Measurements from ENCODE around the gene POLR3B.

The POLR3B gene

DNA sequence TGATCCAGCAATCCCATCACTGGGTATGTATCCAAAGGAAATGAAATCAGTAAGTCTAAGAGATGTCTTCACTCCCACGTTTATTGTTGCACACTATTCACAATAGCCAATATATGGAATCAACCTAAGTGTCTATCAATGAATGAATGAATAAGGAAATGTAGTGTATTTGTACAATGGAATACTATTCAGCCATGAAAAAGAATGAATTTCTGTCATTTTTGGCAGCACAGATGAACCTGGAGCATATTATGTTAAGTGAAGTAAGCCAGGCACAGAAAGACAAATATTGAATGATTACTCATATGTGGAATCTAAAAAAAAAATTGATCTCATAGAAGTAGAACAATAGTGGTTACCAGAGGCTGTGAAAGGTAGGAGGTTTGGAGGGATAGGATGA is 194.7 kb downstream of the POLR3B start:
- no peak for DNase-seq (ENCODE audit: low read depth)

Measured in stimulated activated CD8-positive, alpha-beta memory T cell treated with anti-CD3 and anti-CD28 coated beads, Interleukin-15, amount 100 ng/mL, for 24 hours (primary cell).